Right renal pelvis (tissue), 4 donors: Measurements from ENCODE around the gene POLG2. TPM values are rescaled to one million over a fixed set of nuclear protein-coding genes. Genes with fewer than 3 reads are reported as not detected.

Source experiments
- DNase-seq, 4 donors: peaks; one replicate each; pipeline ENCODE4 v3.0.0-alpha.2; 2013; ENCODE audit warnings: low read depth in 4 of 4, low spot score in 3 of 4, missing footprints in 1 of 4
- polyA plus RNA-seq, 4 donors: library from polyadenylated mRNA; unstranded; fragments of 120-200 nt; gene quantifications; one replicate each; pipeline ENCODE4 v1.2.1, GENCODE V29; 2013; ENCODE audit not compliant: insufficient read length in 4 of 4

POLG2 gene
- polyA plus RNA-seq = 10 to 100 TPM; 24.5 to 35.1 (median 28.5) TPM

- peak in 3 of 4 donors; percentile 77 to 84 (median 81) for DNase-seq
These were observed at the start of gene POLG2 for GRCh38 chr17:64496786-64497564. TSS of gene POLG2 (minus strand) at chr17:64497054. CDS start at chr17:64496968, 86 bp downstream.

GRCh38 chr17:64544742-64545141, 47.9 kb upstream of the POLG2 start:
- no peak for DNase-seq

DNA sequence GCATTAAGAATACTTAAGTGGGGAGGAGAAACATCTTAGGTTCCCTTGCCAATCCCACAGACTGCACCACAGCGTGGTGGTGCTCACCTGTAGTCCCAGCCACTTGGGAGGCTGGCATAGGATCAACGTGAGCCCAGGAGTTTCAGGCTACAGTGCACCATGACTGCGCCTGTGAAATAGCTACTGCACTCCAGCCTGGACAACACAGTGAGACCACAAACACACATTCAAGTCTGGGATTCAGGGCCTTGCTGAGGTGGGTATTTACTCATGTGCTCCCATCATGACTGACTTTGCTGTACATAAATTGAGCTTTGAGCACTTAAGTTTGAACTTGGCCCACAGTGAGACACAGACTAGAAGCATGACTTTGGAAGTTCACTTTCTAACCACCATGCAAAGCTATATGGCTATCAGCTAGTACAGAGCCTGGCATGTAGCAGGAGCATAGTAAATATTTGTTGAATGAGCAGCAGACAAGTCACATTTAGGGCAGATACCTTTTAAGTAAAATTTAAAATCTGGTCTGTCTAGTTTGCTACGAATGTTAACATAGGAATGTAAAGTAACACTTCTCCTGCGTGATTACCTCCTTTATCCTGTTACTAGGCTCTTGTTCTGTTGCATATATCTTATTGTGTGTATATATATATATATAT, 43.4 kb upstream of the POLG2 start:
- no peak for DNase-seq

GRCh38 chr17:64538508-64539130, 41.8 kb upstream of the POLG2 start:
- DNase-seq = no peak

DNA sequence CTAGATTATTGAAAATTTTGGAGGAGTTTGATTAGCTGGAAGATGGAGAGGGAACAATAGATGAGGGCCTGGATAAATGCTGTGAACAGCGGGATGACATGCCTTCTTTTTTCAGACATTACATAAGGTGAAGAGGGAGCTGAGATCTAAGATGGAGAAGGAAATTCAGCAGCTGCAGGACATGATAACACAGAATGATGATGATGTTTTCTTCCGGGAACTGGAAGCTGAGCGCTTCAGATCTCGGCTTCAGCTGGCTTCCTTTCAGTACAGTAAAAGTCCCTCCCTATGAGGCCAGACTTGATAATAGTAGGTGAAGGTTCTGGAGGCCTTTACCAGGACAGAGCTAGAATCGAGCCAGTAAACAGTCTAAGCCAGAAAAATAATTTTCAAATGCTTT, 40.6 kb upstream of the POLG2 start:
- DNase-seq = no peak

DNA sequence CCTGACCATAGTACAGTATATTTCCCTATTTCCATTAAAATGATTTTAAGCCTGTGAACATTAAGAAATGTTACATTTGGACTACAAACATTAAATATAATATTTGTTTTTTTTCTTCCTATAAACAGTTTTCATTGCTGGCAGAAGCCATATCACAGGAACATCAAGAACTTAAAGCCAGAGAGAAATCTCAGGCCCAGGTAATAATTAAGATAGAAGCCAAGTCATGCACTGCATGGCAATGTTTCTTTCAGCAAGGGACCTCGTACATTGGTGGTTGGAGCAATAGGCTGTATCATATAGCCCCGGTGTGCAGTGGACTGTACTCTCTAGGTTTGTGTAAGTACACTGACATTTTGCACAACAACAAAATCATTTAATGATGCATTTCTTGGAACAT, 40.1 kb upstream of the POLG2 start:
- no peak for DNase-seq

DNA sequence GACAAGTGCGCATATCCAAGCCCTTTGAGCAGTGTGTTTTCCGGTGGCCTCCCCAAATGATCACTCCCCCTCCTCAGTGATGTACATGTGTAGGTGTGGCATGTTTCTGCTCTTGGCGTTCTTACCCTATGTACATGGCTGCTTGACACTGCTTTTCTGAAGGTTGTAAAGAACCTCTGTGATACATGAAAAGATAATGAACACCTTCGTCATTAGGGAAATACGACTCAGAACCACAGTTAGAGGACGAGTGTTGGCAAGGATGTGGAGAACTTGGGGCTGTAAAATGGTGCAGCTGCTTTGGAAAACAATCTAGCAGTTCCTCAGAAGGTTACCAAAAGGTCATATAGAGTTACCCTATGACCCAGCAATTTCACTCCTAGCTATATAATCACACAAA, 38.5 kb upstream of the POLG2 start:
- DNase-seq = no peak

DNA sequence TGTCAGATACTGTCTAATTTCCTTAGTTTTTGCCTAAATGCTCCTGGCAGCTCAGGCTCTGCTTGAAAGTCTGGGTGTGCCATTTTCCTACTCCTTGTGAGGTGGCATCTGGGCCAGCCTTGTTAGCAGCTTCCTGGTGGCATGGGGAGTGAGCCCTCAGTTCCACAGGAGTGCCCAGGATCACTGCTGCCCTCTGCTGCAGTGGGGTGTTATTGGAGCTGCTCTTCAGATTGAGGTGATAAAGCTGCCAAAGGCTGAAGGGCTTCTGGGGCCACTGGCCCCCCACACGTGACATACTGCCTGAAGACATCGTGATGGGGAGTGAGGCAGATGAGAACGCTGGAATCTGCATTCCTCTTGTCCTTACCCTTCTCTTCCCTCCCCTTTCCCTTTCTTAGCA, 37.3 kb upstream of the POLG2 start:
- DNase-seq = no peak

DNA sequence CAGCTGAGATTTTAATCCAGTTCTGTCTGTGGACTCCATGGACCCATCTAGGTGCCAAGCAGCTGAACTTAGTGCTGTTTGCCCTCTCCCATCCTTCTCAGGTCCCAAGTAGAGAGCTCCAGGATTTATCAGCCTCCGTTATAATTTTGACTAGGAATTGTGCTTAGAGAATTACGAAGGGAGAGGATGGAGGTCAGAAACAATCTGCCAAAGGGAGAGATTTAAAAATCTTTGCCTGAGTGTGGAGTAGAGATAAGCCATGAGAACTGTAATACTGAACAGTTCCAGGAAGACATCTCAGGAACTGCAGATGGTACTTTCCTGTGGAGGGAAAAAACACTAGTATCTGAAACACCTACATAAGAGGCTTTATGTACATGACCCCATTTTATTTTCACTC, 36.9 kb upstream of the POLG2 start:
- DNase-seq = no peak

- no peak for DNase-seq
These were observed 35.6 kb upstream of the POLG2 start for GRCh38 chr17:64532409-64532808.

DNA sequence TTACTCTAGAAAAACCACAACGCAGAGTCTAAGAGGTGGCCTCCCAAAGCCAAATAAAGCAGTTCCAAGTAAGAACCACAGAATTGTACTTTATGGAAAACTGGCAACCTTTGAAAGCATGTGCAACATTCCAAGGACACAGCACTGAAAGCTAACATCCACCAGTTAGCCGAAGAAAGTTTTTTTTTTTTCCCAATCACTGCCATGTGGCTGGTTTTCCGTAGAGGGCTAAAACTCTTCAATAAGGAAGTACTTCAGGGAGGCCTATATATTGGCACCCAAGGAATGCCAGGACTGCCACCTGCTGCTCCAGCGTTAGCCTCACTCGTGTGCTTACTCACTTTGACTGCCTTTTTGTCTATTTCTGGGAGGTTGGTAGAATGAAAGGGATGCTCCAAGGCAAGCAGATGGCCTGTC, 35.1 kb upstream of the POLG2 start:
- DNase-seq = no peak

GRCh38 chr17:64529221-64529620, 32.4 kb upstream of the POLG2 start:
- no peak for DNase-seq

DNA sequence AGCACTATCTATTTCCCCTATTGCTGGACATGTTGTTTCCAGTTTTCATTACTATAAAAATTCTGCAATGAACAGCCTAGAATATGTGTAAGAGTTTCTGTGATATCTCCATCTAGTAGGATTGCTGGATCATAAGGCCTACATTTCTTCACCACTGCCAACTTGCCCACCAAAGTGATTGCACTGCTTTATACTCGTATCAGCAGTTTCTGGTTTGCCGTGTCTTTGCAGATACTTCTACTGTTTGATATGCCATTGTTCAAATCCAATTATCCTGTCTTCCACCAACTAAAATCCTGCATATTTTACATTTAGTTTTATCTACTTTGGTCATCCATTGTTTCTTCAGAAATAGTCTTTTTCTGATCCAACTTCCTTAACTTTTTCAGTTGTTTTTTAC, 31.1 kb upstream of the POLG2 start:
- no peak for DNase-seq

DNA sequence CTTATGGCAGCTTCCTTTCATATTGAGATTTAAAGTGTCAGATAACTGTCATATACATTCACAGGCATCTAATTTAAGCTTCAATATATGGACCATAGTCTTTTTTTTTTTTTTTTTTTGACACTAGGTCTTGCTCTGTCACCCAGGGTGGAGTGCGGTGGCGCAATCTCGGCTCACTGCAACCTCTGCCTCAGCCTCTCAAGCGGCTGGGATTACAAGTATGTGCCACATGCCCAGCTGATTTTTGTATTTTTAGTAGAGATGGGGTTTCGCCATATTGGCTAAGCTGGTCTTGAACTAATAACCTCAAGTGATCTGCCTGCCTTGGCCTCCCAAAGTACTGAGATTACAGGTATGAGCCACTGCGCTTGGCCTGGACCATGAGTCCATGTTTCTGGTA, 23.5 kb upstream of the POLG2 start:
- no peak for DNase-seq

- no peak for DNase-seq
These were observed 22.7 kb upstream of the POLG2 start for GRCh38 chr17:64519601-64520000.

GRCh38 chr17:64515829-64516228, 19.0 kb upstream of the POLG2 start:
- no peak for DNase-seq

- no peak for DNase-seq
These were observed 18.6 kb upstream of the POLG2 start for GRCh38 chr17:64515419-64515818.

- no peak for DNase-seq
These were observed 12.3 kb upstream of the POLG2 start for GRCh38 chr17:64509179-64509578.

- DNase-seq = no peak
These were observed 11.8 kb upstream of the POLG2 start for GRCh38 chr17:64508683-64509082.

- DNase-seq = peak in 3 of 4 donors; percentile 51 to 68 (median 63)
These were observed 10.5 kb upstream of the POLG2 start for GRCh38 chr17:64507413-64507782.

DNA sequence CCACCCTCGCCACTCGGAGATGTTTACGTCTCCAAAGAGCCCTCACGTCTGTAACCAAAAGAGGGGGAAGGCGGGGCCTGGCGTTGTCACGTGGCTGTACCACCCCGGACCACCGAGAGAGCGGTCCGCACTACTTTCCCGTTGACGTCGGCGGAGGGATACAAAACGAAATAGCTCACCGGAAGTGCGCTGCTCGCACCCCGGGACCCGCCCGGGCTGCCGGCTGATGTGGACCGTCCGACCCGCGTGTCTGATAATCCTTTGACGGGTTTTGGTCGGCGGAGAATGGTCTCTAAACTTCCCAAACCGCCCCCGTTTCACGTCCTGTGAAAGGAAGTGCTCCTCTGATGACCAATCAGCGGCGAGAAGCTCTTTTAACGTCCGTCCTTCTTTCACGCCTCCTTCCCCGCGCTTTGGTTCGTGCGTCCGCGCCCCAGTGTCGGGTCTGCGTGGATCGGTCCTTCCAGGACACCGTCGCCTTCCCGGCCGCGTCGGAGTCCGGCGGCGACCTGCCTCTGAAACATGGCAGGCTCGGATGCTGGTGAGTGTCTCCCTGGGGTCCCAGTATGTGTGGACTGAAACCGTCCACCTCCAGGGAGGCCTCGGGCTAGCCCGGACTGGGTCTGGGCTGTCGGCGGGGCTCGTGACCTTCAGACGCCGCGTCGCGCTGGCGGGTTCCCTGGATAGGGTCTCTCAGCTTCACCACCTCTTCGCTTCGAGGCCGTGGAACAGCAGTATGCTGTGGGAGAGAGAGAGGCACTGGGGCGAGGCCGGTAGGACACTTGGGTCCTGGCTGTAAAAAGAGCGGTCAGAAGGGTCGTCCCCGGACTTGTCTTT, 9.9 kb upstream of the POLG2 start, which contains the start of gene CEP95:
Gene CEP95, plus strand, starts transcription at position 402 of the 837 bp plus-strand sequence. Its CDS starts 121 bp downstream, at position 523.
- DNase-seq = peak; percentile 93 to 97 (median 95)
